GM18517 (cell line): ENCODE data around the gene MAN1A1.
"Not testable (repeated sequence)": the region's sequence is repeated elsewhere in the genome, so short reads cannot be mapped to it uniquely, and the experiment has no call there.

ENCODE experiments used
- ATAC-seq: cut with Tn5 transposase; IDR thresholded peaks from one replicate; pipeline ENCODE4 v1.9.1; 2021; ENCODE audit warnings: mild to moderate bottlenecking, moderate library complexity; ENCODE audit not compliant: unreplicated experiment

The MAN1A1 gene

DNA sequence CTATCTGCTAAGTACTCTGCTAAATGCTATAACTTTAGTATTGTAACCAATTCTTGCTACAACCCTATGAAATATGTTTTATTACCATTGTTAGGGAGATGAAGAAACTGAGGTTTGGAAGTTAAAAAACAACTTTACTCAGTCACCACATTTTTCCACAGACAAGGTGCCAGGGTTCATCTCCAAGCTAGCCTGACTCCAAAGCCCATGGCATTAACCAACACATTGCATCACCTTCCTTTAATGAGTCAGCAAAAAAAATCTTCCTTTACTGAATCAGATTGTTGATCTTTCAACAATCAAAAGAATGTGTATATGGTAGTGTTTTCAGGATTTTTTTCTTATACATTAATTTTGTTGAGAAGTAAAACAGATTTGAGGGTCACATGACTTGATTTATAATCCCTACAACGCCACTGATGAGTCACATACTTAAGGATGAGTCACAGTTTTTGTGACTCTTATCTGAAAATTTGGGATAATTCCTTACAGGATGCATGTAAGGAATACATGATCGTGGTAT, 41.5 kb downstream of the MAN1A1 start:
- no peak for ATAC-seq

GRCh38 chr6:119307056-119307455, 42.5 kb downstream of the MAN1A1 start:
- ATAC-seq, result no peak

GRCh38 chr6:119306396-119306968, 43.1 kb downstream of the MAN1A1 start:
- ATAC-seq, result no peak

GRCh38 chr6:119303164-119303887, 46.2 kb downstream of the MAN1A1 start:
- ATAC-seq, result no peak

DNA sequence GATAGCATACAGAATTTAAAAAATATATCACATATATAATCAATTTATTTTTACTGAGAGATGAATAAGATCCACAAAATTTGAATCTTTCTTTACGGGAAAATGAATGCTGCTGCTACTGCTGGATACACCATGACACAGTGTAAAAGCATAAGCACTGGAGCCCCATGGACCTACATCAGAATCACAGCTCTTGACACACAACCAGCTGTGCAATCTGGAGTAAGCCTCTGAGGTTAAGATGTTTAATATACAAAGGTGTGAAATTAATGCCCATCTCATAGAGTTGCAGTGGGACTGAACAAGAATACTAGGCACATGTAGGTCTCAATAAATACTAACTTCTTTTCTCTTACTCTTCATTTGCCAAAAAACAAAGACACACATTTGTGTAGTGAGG, 48.1 kb downstream of the MAN1A1 start:
- no peak for ATAC-seq

DNA sequence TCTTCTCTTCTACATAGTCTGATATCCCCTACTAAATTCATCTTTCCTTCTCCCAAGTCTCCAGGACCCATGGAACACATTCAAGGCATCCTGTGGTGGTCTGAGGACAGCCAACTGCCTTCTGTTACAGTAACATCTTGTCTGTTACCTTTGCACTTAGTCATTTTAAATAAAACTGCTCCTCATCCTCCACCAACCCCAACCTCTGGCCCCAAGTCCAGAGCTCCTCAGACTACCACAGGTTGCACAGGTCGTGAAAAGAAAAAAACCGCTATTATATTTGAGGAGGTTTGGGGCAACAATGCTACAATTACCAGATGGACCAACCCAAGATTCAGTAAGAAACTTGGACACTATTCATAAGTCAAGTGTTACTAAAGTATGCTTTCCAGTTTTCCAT, 49.9 kb downstream of the MAN1A1 start:
- no peak for ATAC-seq

GRCh38 chr6:119297049-119297448, 52.5 kb downstream of the MAN1A1 start:
- ATAC-seq, result no peak

GRCh38 chr6:119296036-119297035, 53.2 kb downstream of the MAN1A1 start:
- ATAC-seq, result no peak

- peak; percentile 81 for ATAC-seq
These were observed 54.6 kb downstream of the MAN1A1 start for GRCh38 chr6:119294984-119295383.

GRCh38 chr6:119291060-119291459, 58.5 kb downstream of the MAN1A1 start:
- not testable (repeated sequence) for ATAC-seq

GRCh38 chr6:119290306-119290705, 59.3 kb downstream of the MAN1A1 start:
- no peak for ATAC-seq

- no peak for ATAC-seq
These were observed 59.9 kb downstream of the MAN1A1 start for GRCh38 chr6:119289651-119290050.

GRCh38 chr6:119285908-119286625, 63.5 kb downstream of the MAN1A1 start:
- ATAC-seq, result no peak

GRCh38 chr6:119284861-119285521, 64.6 kb downstream of the MAN1A1 start:
- no peak for ATAC-seq

- ATAC-seq, result no peak
These were observed 65.5 kb downstream of the MAN1A1 start for GRCh38 chr6:119283979-119284545.

- no peak for ATAC-seq
These were observed 66.3 kb downstream of the MAN1A1 start for GRCh38 chr6:119283214-119283613.

DNA sequence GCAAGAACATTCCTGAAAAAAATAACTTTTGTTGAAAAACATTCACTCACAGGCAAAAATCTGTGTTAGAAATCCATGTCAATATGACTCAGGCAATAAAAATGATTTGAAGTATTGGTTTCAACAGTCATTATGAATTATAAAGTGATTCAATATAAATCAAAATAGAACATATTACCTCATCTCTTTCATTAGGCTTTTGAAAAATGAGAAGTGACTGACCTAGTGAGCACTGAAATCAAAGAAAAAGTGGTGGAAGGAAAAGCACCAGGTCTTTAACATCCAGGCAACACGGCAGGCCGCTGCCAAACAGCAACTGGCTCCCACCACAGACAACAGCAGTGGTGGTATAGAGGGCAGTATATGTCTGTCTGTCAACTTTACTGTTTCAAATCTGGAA, 68.9 kb downstream of the MAN1A1 start:
- no peak for ATAC-seq

DNA sequence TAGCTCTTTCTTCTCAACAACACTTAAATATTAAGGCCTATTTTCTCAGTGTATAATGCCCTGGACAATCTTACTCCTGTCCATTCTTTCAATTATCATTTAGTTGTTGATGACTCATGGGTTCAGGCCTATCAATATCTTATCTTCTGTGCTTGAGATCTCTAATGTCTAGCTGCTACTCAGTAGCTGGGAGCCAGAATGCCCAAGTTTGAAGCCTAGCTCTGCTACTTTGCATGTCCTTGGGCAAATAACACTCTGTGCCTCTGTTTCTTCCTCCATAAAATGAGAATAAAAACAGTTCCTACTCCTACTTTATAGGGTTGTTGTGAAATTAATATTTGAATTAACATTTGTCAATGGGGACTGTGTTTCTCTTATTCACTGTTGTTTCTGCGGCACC, 69.5 kb downstream of the MAN1A1 start:
- ATAC-seq, result no peak

GRCh38 chr6:119278625-119279024, 70.9 kb downstream of the MAN1A1 start:
- no peak for ATAC-seq

- no peak for ATAC-seq
These were observed 72.5 kb downstream of the MAN1A1 start for GRCh38 chr6:119277052-119277451.
